Activated naive CD4-positive, alpha-beta T cell treated with anti-CD3 and anti-CD28 coated beads, Interleukin-2, amount 50 U/mL, for 24 hours (primary cell): ENCODE measurements around the gene GEMIN5.

ENCODE experiments used
- H3K27ac Mint-ChIP-seq: one replicate; pipeline ENCODE4 v1.8.0; 2021; ENCODE audit warnings: mild to moderate bottlenecking, mixed read lengths
- H3K27me3 Mint-ChIP-seq: one replicate; pipeline ENCODE4 v1.8.0; 2021; ENCODE audit warnings: mixed read lengths
- H3K36me3 Mint-ChIP-seq: one replicate; pipeline ENCODE4 v1.8.0; 2021; ENCODE audit warnings: mixed read lengths
- H3K4me1 Mint-ChIP-seq: one replicate; pipeline ENCODE4 v1.8.0; 2021; ENCODE audit warnings: mixed read lengths
- H3K4me3 Mint-ChIP-seq: one replicate; pipeline ENCODE4 v1.8.0; 2021; ENCODE audit warnings: mild to moderate bottlenecking, mixed read lengths
- H3K9me3 Mint-ChIP-seq: one replicate; pipeline ENCODE4 v1.8.0; 2021; ENCODE audit warnings: mixed read lengths

The GEMIN5 gene

GRCh38 chr5:154849791-154850201 is 88.2 kb downstream of the GEMIN5 start:
- H3K27ac Mint-ChIP-seq = no peak overlapping the region
- H3K27me3 Mint-ChIP-seq = no peaks in the 10 kb centered on the region
- no peaks in the 10 kb centered on the region for H3K9me3 Mint-ChIP-seq
- H3K4me1 Mint-ChIP-seq = peaks cover 7% of the 10 kb centered on the region
- H3K4me3 Mint-ChIP-seq = no peak overlapping the region
- H3K36me3 Mint-ChIP-seq = peaks cover 3% of the 10 kb centered on the region

- peaks cover 3% of the 10 kb centered on the region for H3K36me3 Mint-ChIP-seq
- no peaks in the 10 kb centered on the region for H3K27me3 Mint-ChIP-seq
- no peaks in the 10 kb centered on the region for H3K9me3 Mint-ChIP-seq
- H3K4me3 Mint-ChIP-seq = no peak overlapping the region
- H3K4me1 Mint-ChIP-seq = peaks cover 7% of the 10 kb centered on the region
- H3K27ac Mint-ChIP-seq = no peak overlapping the region
Measured at GRCh38 chr5:154849264-154849785, 88.7 kb downstream of the GEMIN5 start.

- Mint-ChIP-seq H3K36me3 (no peaks in the 10 kb centered on the region), H3K9me3 (no peaks in the 10 kb centered on the region), H3K27me3 (no peaks in the 10 kb centered on the region), H3K4me1 (peaks cover under 1% of the 10 kb centered on the region), H3K27ac (no peak overlapping the region), H3K4me3 (no peak overlapping the region)
Measured at GRCh38 chr5:154844809-154845208, 93.2 kb downstream of the GEMIN5 start.

- no peaks in the 10 kb centered on the region for H3K27me3 Mint-ChIP-seq
- H3K36me3 Mint-ChIP-seq = no peaks in the 10 kb centered on the region
- H3K4me3 Mint-ChIP-seq = no peak overlapping the region
- no peaks in the 10 kb centered on the region for H3K9me3 Mint-ChIP-seq
- H3K4me1 Mint-ChIP-seq = no peaks in the 10 kb centered on the region
- H3K27ac Mint-ChIP-seq = no peak overlapping the region
Measured at GRCh38 chr5:154842689-154843530, 95.1 kb downstream of the GEMIN5 start.

- H3K27me3 Mint-ChIP-seq = no peaks in the 10 kb centered on the region
- H3K9me3 Mint-ChIP-seq = no peaks in the 10 kb centered on the region
- no peaks in the 10 kb centered on the region for H3K4me1 Mint-ChIP-seq
- no peak overlapping the region for H3K4me3 Mint-ChIP-seq
- no peaks in the 10 kb centered on the region for H3K36me3 Mint-ChIP-seq
- H3K27ac Mint-ChIP-seq = no peak overlapping the region
Measured at GRCh38 chr5:154841273-154841661, 96.7 kb downstream of the GEMIN5 start.

GRCh38 chr5:154840435-154841272 is 97.4 kb downstream of the GEMIN5 start:
- Mint-ChIP-seq H3K27me3 (no peaks in the 10 kb centered on the region), H3K36me3 (no peaks in the 10 kb centered on the region)

More at GRCh38 chr5:154840435-154841272, 97.4 kb downstream of the GEMIN5 start:
- Mint-ChIP-seq H3K4me3 (no peak overlapping the region), H3K9me3 (no peaks in the 10 kb centered on the region), H3K27ac (no peak overlapping the region), H3K4me1 (no peaks in the 10 kb centered on the region)
